ENCODE results near the gene CCDC144A.
"Not testable (repeated sequence)": the region's sequence is repeated elsewhere in the genome, so short reads cannot be mapped to it uniquely, and the experiment has no call there.

The CCDC144A gene

GRCh38 chr17:16689731-16690281 is at the start of gene CCDC144A:
TSS of gene CCDC144A (plus strand) at chr17:16690241. CDS start at chr17:16690401, 160 bp downstream.
- not testable (repeated sequence) for DNase-seq (ENCODE audit: low read depth, low spot score)

GRCh38 chr17:16649585-16649984 is 40.5 kb upstream of the CCDC144A start:
- no peak for DNase-seq (ENCODE audit: low read depth, low spot score)

GRCh38 chr17:16652252-16652651 is 37.8 kb upstream of the CCDC144A start:
- no peak for DNase-seq (ENCODE audit: low read depth, low spot score)

GRCh38 chr17:16652847-16653366 is 37.1 kb upstream of the CCDC144A start:
- no peak for DNase-seq (ENCODE audit: low read depth, low spot score)

GRCh38 chr17:16653367-16654041 is 36.5 kb upstream of the CCDC144A start, which contains the start of gene ZNF624:
TSS of gene ZNF624 (minus strand) at chr17:16653850.
- peak; percentile 68 for DNase-seq (ENCODE audit: low read depth, low spot score)

- DNase-seq (ENCODE audit: low read depth, low spot score) = no peak
Measured at GRCh38 chr17:16661217-16661616, 28.8 kb upstream of the CCDC144A start.

GRCh38 chr17:16662936-16663335 is 27.1 kb upstream of the CCDC144A start:
- DNase-seq (ENCODE audit: low read depth, low spot score) = no peak

- DNase-seq (ENCODE audit: low read depth, low spot score) = not testable (repeated sequence)
Measured at GRCh38 chr17:16666553-16666906, 23.5 kb upstream of the CCDC144A start.

GRCh38 chr17:16666907-16667636 is 23.0 kb upstream of the CCDC144A start:
- DNase-seq (ENCODE audit: low read depth, low spot score) = not testable (repeated sequence)

GRCh38 chr17:16676676-16677268 is 13.3 kb upstream of the CCDC144A start:
- DNase-seq (ENCODE audit: low read depth, low spot score) = no peak

GRCh38 chr17:16683290-16684138 is 6.5 kb upstream of the CCDC144A start:
- not testable (repeated sequence) for DNase-seq (ENCODE audit: low read depth, low spot score)

GRCh38 chr17:16686019-16686418 is 4.0 kb upstream of the CCDC144A start:
- not testable (repeated sequence) for DNase-seq (ENCODE audit: low read depth, low spot score)

GRCh38 chr17:16687151-16687550 is 2.9 kb upstream of the CCDC144A start:
- not testable (repeated sequence) for DNase-seq (ENCODE audit: low read depth, low spot score)

GRCh38 chr17:16690447-16690846 is 406 bp downstream of the CCDC144A start:
- not testable (repeated sequence) for DNase-seq (ENCODE audit: low read depth, low spot score)

GRCh38 chr17:16697603-16698002 is 7.6 kb downstream of the CCDC144A start:
- not testable (repeated sequence) for DNase-seq (ENCODE audit: low read depth, low spot score)

- DNase-seq (ENCODE audit: low read depth, low spot score) = not testable (repeated sequence)
Measured at GRCh38 chr17:16745492-16746203, 55.6 kb downstream of the CCDC144A start.

GRCh38 chr17:16746571-16746970 is 56.5 kb downstream of the CCDC144A start:
- DNase-seq (ENCODE audit: low read depth, low spot score) = not testable (repeated sequence)

- not testable (repeated sequence) for DNase-seq (ENCODE audit: low read depth, low spot score)
Measured at GRCh38 chr17:16750515-16750914, 60.5 kb downstream of the CCDC144A start.

- DNase-seq (ENCODE audit: low read depth, low spot score) = not testable (repeated sequence)
Measured at GRCh38 chr17:16751224-16751923, 61.3 kb downstream of the CCDC144A start.

GRCh38 chr17:16751924-16752287 is 61.9 kb downstream of the CCDC144A start:
- not testable (repeated sequence) for DNase-seq (ENCODE audit: low read depth, low spot score)
